ENCODE data around the gene TCEA3. TPM values are rescaled to one million over a fixed set of nuclear protein-coding genes. Genes with fewer than 3 reads are reported as not detected.

TCEA3 gene
- total and polyA plus RNA-seq, 2 experiments from 2014 or later = 9.2 to 23.2 TPM

DNA sequence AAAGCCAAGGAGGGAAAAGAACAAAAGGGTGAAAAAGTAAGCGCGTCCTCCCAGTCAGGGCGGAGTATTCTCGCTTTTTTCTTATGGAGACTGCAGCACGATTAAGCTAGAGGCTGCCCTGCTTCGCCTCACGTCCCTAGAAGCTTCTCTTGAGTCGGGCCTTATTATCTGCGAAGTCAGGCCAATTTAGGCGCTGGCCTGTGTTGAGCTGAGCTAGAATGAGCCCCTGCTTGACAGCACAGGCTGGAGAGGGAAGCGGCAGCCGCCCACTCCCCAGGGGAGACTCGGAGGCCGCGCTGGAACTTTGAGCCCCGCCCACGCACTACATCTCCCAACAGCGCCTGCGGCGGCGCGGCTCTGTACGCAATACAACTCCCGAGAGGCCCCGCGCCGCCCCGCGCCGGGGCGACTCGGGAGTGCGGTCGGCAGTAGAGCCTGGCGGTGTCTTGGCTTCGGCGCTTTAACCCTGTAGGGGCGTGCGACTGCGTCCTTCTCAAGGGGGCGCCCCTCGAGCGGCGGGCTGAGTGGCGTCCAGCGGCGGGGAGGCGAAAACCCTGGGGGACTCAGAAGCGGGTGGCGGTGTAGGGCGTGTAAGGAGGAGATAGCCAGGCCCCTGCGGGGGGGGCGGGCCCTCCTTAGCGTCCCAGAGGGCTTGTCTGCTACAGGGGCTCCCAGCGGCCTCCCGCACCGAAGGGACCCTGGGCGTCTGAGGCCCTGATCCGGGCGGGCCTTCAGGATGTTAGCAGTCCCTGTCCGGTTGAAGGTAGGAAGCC lies 55.8 kb downstream of the TCEA3 start:
- no peaks in the 10 kb centered on the region for H3K27me3 ChIP-seq (replicated peaks; ENCODE audit: insufficient read depth)
- peaks cover 25% of the 10 kb centered on the region for H3K36me3 ChIP-seq (ENCODE audit: low read depth)
- H2AFZ ChIP-seq = peak overlapping the region; percentile 95
- peak overlapping the region; percentile 83 for H3K4me3 ChIP-seq
- H3F3A ChIP-seq (ENCODE audit: insufficient read depth) = peaks cover 18% of the 10 kb centered on the region
- TF ChIP-seq EZH2phosphoT487 (IDR thresholded peaks at IDR 0.05; ENCODE audit: insufficient read depth, low read depth) (no peak), EZH2 (IDR thresholded peaks at IDR 0.05; ENCODE audit: insufficient read depth, poor library complexity, severe bottlenecking) (no peak)
- peak overlapping the region; percentile 84 for H3K4me2 ChIP-seq (ENCODE audit: unreplicated experiment)
- H3K9me2 ChIP-seq (ENCODE audit: insufficient read depth) = no peaks in the 10 kb centered on the region
- peak overlapping the region; percentile 98 for H3K9ac ChIP-seq
- in situ Hi-C loops (cut with MboI) = no loop called here
- DNase-seq = peak; percentile 99
- peak overlapping the region; percentile 90 for H3K27ac ChIP-seq
- 1% methylated on average over 48 to 55 of the region's 61 CpGs for WGBS, 2 experiments (ENCODE audit: low coverage in 1 of 2, low lambda C conversion rate in 2 of 2, missing lambda C conversion rate in 2 of 2)
- H3K79me2 ChIP-seq (ENCODE audit: insufficient read depth) = peaks cover 67% of the 10 kb centered on the region
- peaks cover 31% of the 10 kb centered on the region for H3K4me1 ChIP-seq (ENCODE audit: insufficient read depth)
- no peaks in the 10 kb centered on the region for H4K20me1 ChIP-seq (ENCODE audit: insufficient read depth)
- no peaks in the 10 kb centered on the region for H3K9me3 ChIP-seq (ENCODE audit: low read depth)

DNA sequence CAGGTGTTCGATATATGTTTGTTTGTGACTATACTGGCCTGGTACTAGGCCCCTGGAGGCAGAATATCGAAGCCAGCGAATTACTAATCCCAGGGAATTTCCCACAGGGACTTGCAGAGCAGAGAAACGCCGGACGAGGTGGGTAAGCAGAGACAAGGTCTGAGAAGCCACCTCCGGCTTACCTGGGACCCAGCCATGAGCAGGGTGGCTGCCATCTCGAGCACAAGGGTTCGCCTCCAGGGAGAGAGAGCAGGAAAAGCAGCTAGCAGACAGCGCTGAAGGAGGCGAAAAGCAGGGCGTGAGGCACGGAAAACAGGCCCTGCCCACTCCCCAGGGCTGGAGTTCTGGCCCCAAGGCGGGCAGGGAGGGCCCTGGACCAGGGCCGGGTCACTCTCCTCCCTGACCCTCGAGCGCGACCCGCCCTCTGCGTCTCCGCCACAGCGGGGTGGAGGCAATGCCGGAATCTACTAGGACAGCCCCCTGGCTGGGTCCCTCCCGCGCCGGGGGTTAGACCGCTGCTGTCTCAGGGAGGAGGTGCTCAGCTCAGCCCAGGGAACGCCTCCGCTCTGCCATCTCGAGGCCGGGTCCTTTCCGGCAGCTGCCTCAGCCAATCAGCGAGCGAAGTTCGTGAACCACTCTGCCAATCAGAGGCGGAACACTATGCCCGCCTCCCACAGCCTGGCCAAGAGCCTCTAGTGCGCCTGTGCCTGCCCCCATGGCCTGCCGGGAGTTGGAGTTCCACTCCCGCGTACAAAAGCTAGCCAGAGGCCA lies 56.6 kb downstream of the TCEA3 start:
- H4K20me1 ChIP-seq (ENCODE audit: insufficient read depth) = no peaks in the 10 kb centered on the region
- H3K4me2 ChIP-seq (ENCODE audit: unreplicated experiment) = peak overlapping the region; percentile 88
- peak overlapping the region; percentile 98 for H3K9ac ChIP-seq
- H3K36me3 ChIP-seq (ENCODE audit: low read depth) = peaks cover 33% of the 10 kb centered on the region
- H2AFZ ChIP-seq = peak overlapping the region; percentile 95
- H3K4me1 ChIP-seq (ENCODE audit: insufficient read depth) = peaks cover 31% of the 10 kb centered on the region
- H3K9me3 ChIP-seq (ENCODE audit: low read depth) = no peaks in the 10 kb centered on the region
- 2% methylated on average over 38 to 41 of the region's 41 CpGs for WGBS, 2 experiments (ENCODE audit: low coverage in 1 of 2, low lambda C conversion rate in 2 of 2, missing lambda C conversion rate in 2 of 2)
- peak overlapping the region; percentile 90 for H3K27ac ChIP-seq
- DNase-seq = peak; percentile 100
- no peaks in the 10 kb centered on the region for H3K9me2 ChIP-seq (ENCODE audit: insufficient read depth)
- no peak for TF ChIP-seq EZH2 (IDR thresholded peaks at IDR 0.05; ENCODE audit: insufficient read depth, poor library complexity, severe bottlenecking)
- no peak for TF ChIP-seq EZH2phosphoT487 (IDR thresholded peaks at IDR 0.05; ENCODE audit: insufficient read depth, low read depth)
- H3K27me3 ChIP-seq (replicated peaks; ENCODE audit: insufficient read depth) = no peaks in the 10 kb centered on the region
- H3F3A ChIP-seq (ENCODE audit: insufficient read depth) = peaks cover 24% of the 10 kb centered on the region
- in situ Hi-C loops (cut with MboI) = no loop called here
- peak overlapping the region; percentile 83 for H3K4me3 ChIP-seq
- H3K79me2 ChIP-seq (ENCODE audit: insufficient read depth) = peaks cover 71% of the 10 kb centered on the region

DNA sequence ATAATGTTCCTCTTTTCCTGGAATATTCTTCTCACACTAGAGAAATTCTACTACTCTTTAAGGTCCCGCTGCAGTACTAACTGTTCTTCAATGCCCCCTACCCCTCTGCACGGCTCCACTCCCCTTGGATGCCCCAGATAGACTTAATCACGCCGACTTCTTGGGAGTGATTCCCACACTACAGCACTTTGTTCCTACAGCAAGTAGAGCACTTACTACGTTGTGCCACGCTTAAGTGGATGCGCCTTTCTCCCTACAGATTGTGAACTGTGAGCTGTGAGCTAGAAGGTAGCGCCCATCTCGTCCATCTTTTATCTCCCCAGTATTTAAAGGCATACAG lies 57.1 kb downstream of the TCEA3 start:
- DNase-seq = no peak
- Histone ChIP-seq H3K9me2 (ENCODE audit: insufficient read depth) (no peaks in the 10 kb centered on the region), H3K4me2 (ENCODE audit: unreplicated experiment) (peak overlapping the region; percentile 88), H3K36me3 (ENCODE audit: low read depth) (peaks cover 38% of the 10 kb centered on the region), H2AFZ (peak overlapping the region; percentile 83), H3K9me3 (ENCODE audit: low read depth) (no peaks in the 10 kb centered on the region), H4K20me1 (ENCODE audit: insufficient read depth) (no peaks in the 10 kb centered on the region), H3K4me1 (ENCODE audit: insufficient read depth) (peaks cover 31% of the 10 kb centered on the region), H3K27ac (peak overlapping the region; percentile 90), H3K4me3 (peak overlapping the region; percentile 83), H3K27me3 (replicated peaks; ENCODE audit: insufficient read depth) (no peaks in the 10 kb centered on the region), H3F3A (ENCODE audit: insufficient read depth) (peaks cover 30% of the 10 kb centered on the region), H3K9ac (peak overlapping the region; percentile 98), H3K79me2 (ENCODE audit: insufficient read depth) (peaks cover 65% of the 10 kb centered on the region)
- WGBS, 2 experiments (ENCODE audit: low coverage in 1 of 2, low lambda C conversion rate in 2 of 2, missing lambda C conversion rate in 2 of 2) = 46 to 48% methylated on average over 9 of the region's 9 CpGs
- TF ChIP-seq EZH2 (IDR thresholded peaks at IDR 0.05; ENCODE audit: insufficient read depth, poor library complexity, severe bottlenecking) = no peak
- no peak for TF ChIP-seq EZH2phosphoT487 (IDR thresholded peaks at IDR 0.05; ENCODE audit: insufficient read depth, low read depth)
- in situ Hi-C loops (cut with MboI) = no loop called here

DNA sequence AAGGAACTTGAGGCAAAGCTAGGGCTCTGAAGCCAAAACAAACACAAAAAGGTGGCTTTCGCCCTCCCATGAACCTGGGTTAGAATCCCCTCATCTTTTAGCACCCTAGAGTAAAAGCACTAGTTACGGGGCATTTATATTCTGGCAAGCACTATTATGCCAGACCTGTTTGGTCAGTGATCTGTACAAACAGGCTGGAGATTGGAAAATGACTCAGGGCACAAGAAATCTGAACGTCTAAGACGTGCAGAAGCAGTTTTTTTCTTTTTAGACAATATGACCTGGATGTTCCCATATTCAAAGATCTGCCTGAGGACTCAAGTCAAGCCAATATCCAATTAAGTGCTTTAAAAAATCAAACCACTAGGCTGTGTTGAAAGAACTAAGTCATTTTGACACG lies 58.0 kb downstream of the TCEA3 start:
- Histone ChIP-seq H3K9me2 (ENCODE audit: insufficient read depth) (no peaks in the 10 kb centered on the region), H3K4me3 (peak overlapping the region; percentile 83; the same call in 1 of the 2 replicates), H3K36me3 (ENCODE audit: low read depth) (peaks cover 46% of the 10 kb centered on the region), H3K4me1 (ENCODE audit: insufficient read depth) (peaks cover 24% of the 10 kb centered on the region), H3K9me3 (ENCODE audit: low read depth) (peaks cover 2% of the 10 kb centered on the region), H3K4me2 (ENCODE audit: unreplicated experiment) (peak overlapping the region; percentile 88), H3K9ac (no peak overlapping the region), H3K79me2 (ENCODE audit: insufficient read depth) (peaks cover 63% of the 10 kb centered on the region), H2AFZ (no peak overlapping the region), H3F3A (ENCODE audit: insufficient read depth) (peaks cover 32% of the 10 kb centered on the region), H4K20me1 (ENCODE audit: insufficient read depth) (no peaks in the 10 kb centered on the region), H3K27me3 (replicated peaks; ENCODE audit: insufficient read depth) (no peaks in the 10 kb centered on the region), H3K27ac (no peak overlapping the region)
- in situ Hi-C loops (cut with MboI) = no loop called here
- TF ChIP-seq EZH2phosphoT487 (IDR thresholded peaks at IDR 0.05; ENCODE audit: insufficient read depth, low read depth) (no peak), EZH2 (IDR thresholded peaks at IDR 0.05; ENCODE audit: insufficient read depth, poor library complexity, severe bottlenecking) (no peak)
- peak; percentile 10 for DNase-seq
- 72 to 76% methylated on average over 5 of the region's 5 CpGs for WGBS, 2 experiments (ENCODE audit: low coverage in 1 of 2, low lambda C conversion rate in 2 of 2, missing lambda C conversion rate in 2 of 2)

Measured in GM23248 (cell line).